A673 (cell line): ENCODE results near the gene MAVS.

Experiments
- CTCF ChIP-seq: fragments of 300-800, 200-600 bp; sonication (generic); conservative IDR thresholded peaks from 2 replicates; pipeline ENCODE4 v1.5.1; 2017; ENCODE audit warnings: low read depth, mild to moderate bottlenecking, antibody characterized with exemption, low read length, moderate library complexity, mixed read lengths
- EZH2 ChIP-seq: fragments of 200-600 bp; sonication (generic); IDR thresholded peaks from 2 replicates; pipeline ENCODE4 v1.6.1; 2017; ENCODE audit warnings: borderline replicate concordance, low read depth, mild to moderate bottlenecking, mixed read lengths, antibody characterized with exemption, low read length; ENCODE audit not compliant: poor library complexity, severe bottlenecking

DNA sequence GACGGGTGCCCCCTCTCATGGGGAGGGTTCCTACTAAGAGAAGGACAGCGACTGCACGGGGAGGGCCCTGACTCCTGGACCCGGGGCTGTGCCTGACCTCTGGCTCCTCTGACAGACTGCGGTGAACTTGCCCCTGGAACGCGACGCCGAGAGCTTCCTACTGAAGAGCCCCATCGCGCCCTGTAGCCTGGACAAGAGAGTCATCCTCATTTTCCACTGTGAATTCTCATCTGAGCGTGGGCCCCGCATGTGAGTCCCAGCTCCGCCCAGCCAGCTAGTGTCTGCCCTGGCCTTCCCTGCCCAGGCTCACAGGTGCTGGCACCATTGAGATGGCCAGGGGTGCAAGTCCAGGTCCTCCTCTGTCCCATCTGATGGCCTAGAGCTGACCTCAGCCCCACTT is 43.3 kb upstream of the MAVS start:
- TF ChIP-seq CTCF (no peak), EZH2 (no peak)
